GM23338 (cell line): ENCODE measurements around the gene MPHOSPH8.

ENCODE experiments used
- CREB1 ChIP-seq: fragments of 250-450 bp; sonication (Bioruptor Pico); IDR thresholded peaks from 2 replicates; pipeline ENCODE4 v1.5.0; 2020; ENCODE audit warnings: low read depth, mild to moderate bottlenecking, moderate library complexity
- ETS1 ChIP-seq: IDR thresholded peaks from 2 replicates; pipeline ENCODE4 v1.6.1; 2016; ENCODE audit warnings: antibody characterized with exemption
- EZH2 ChIP-seq: fragments of 200-600 bp; sonication (generic); IDR thresholded peaks from one replicate; pipeline ENCODE4 v1.8.0; 2017; ENCODE audit warnings: antibody characterized with exemption, mild to moderate bottlenecking, low read depth; ENCODE audit not compliant: unreplicated experiment
- EZH2phosphoT487 ChIP-seq: fragments of 200-600 bp; sonication (generic); IDR thresholded peaks from one replicate; pipeline ENCODE4 v1.8.1; 2018; ENCODE audit warnings: antibody characterized with exemption; ENCODE audit not compliant: unreplicated experiment
- JUNB ChIP-seq: IDR thresholded peaks from one replicate; pipeline ENCODE4 v1.6.1; 2016; ENCODE audit warnings: antibody characterized with exemption; ENCODE audit not compliant: unreplicated experiment
- NANOG ChIP-seq: IDR thresholded peaks from 2 replicates; pipeline ENCODE4 v1.6.1; 2016; ENCODE audit warnings: antibody characterized with exemption, borderline replicate concordance
- POLR2AphosphoS5 ChIP-seq: IDR thresholded peaks from 2 replicates; pipeline ENCODE4 v1.6.1; 2016; ENCODE audit warnings: antibody characterized with exemption, low read depth
- STAT1 ChIP-seq: IDR thresholded peaks from one replicate; pipeline ENCODE4 v1.6.1; 2016; ENCODE audit warnings: antibody characterized with exemption; ENCODE audit not compliant: unreplicated experiment
- ZNF114 ChIP-seq: fragments of 250-450 bp; sonication (Bioruptor Pico); IDR thresholded peaks from 2 replicates; pipeline ENCODE4 v1.5.0; 2020; ENCODE audit warnings: mild to moderate bottlenecking, moderate library complexity
- ZNF331 ChIP-seq: fragments of 250-450 bp; sonication (Bioruptor Pico); IDR thresholded peaks from 2 replicates; pipeline ENCODE4 v1.5.0; 2020; ENCODE audit warnings: low read depth, mild to moderate bottlenecking, moderate library complexity
- TF ChIP-seq, protein P1 (sequence below): IDR thresholded peaks from one replicate; pipeline ENCODE4 v1.6.1; 2018; ENCODE audit warnings: antibody characterized with exemption; ENCODE audit not compliant: unreplicated experiment
- TF ChIP-seq, protein P2 (sequence below), 2 experiments: fragments of 200-600 bp in 1 of 2; sonication (generic) in 1 of 2; conservative IDR thresholded peaks; 2 replicates each; pipeline versions ENCODE4 v1.5.1 to v1.6.1; 2016 to 2017; ENCODE audit warnings: antibody characterized with exemption in 2 of 2, low read depth in 2 of 2, mild to moderate bottlenecking in 2 of 2, moderate library complexity in 1 of 2

GRCh38 chr13:19597523-19597922, 35.9 kb upstream of the MPHOSPH8 start:
- TF ChIP-seq, protein P1, sequence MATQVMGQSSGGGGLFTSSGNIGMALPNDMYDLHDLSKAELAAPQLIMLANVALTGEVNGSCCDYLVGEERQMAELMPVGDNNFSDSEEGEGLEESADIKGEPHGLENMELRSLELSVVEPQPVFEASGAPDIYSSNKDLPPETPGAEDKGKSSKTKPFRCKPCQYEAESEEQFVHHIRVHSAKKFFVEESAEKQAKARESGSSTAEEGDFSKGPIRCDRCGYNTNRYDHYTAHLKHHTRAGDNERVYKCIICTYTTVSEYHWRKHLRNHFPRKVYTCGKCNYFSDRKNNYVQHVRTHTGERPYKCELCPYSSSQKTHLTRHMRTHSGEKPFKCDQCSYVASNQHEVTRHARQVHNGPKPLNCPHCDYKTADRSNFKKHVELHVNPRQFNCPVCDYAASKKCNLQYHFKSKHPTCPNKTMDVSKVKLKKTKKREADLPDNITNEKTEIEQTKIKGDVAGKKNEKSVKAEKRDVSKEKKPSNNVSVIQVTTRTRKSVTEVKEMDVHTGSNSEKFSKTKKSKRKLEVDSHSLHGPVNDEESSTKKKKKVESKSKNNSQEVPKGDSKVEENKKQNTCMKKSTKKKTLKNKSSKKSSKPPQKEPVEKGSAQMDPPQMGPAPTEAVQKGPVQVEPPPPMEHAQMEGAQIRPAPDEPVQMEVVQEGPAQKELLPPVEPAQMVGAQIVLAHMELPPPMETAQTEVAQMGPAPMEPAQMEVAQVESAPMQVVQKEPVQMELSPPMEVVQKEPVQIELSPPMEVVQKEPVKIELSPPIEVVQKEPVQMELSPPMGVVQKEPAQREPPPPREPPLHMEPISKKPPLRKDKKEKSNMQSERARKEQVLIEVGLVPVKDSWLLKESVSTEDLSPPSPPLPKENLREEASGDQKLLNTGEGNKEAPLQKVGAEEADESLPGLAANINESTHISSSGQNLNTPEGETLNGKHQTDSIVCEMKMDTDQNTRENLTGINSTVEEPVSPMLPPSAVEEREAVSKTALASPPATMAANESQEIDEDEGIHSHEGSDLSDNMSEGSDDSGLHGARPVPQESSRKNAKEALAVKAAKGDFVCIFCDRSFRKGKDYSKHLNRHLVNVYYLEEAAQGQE: no peak
- TF ChIP-seq, protein P2, sequence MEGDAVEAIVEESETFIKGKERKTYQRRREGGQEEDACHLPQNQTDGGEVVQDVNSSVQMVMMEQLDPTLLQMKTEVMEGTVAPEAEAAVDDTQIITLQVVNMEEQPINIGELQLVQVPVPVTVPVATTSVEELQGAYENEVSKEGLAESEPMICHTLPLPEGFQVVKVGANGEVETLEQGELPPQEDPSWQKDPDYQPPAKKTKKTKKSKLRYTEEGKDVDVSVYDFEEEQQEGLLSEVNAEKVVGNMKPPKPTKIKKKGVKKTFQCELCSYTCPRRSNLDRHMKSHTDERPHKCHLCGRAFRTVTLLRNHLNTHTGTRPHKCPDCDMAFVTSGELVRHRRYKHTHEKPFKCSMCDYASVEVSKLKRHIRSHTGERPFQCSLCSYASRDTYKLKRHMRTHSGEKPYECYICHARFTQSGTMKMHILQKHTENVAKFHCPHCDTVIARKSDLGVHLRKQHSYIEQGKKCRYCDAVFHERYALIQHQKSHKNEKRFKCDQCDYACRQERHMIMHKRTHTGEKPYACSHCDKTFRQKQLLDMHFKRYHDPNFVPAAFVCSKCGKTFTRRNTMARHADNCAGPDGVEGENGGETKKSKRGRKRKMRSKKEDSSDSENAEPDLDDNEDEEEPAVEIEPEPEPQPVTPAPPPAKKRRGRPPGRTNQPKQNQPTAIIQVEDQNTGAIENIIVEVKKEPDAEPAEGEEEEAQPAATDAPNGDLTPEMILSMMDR (conservative IDR thresholded peaks at IDR 0.05; ENCODE audit: low read depth in 2 of 2): no peak
- TF ChIP-seq EZH2: no peak
- no peak for TF ChIP-seq ZNF114
- no peak for TF ChIP-seq POLR2AphosphoS5
- no peak for TF ChIP-seq CREB1 (CRISPR knock-in tag)
- no peak for TF ChIP-seq EZH2phosphoT487
- TF ChIP-seq ETS1: no peak
- TF ChIP-seq NANOG: no peak
- no peak for TF ChIP-seq JUNB
- no peak for TF ChIP-seq STAT1
- TF ChIP-seq ZNF331: no peak
